Uterus (tissue), 4 donors: ENCODE results near the gene H6PD. TPM values are rescaled to one million over a fixed set of nuclear protein-coding genes. Genes with fewer than 3 reads are reported as not detected.

Experiments used
- DNase-seq, 2 donors: peaks; one replicate each; pipeline ENCODE4 v3.0.0-alpha.2; 2019 to 2020
- H3K27ac ChIP-seq, 2 donors: fragments of 200-600 bp; sonication (generic); 1 replicate in 1 of 2; 2 replicates in 1 of 2; pipeline ENCODE4 v1.5.1; 2016 to 2018
- H3K27me3 ChIP-seq, 2 donors: fragments of 200-600 bp; sonication (generic); one replicate each; pipeline ENCODE4 v1.5.1; 2018 to 2019; ENCODE audit warnings: control low read depth in 1 of 2
- H3K36me3 ChIP-seq, 2 donors: fragments of 200-600 bp; sonication (generic); one replicate each; pipeline ENCODE4 v1.5.1; 2019; ENCODE audit warnings: control low read depth in 1 of 2
- H3K4me1 ChIP-seq, 2 donors: fragments of 200-600 bp; sonication (generic); one replicate each; pipeline ENCODE4 v1.5.1; 2018 to 2019; ENCODE audit warnings: control low read depth in 1 of 2
- H3K4me3 ChIP-seq, 2 donors: fragments of 200-600 bp; sonication (generic); 1 replicate in 1 of 2; 2 replicates in 1 of 2; pipeline ENCODE4 v1.5.1; 2018 to 2019; ENCODE audit warnings: mild to moderate bottlenecking in 1 of 2
- H3K9me3 ChIP-seq, 2 donors: fragments of 200-600 bp; sonication (generic); one replicate each; pipeline ENCODE4 v1.5.1; 2019; ENCODE audit warnings: control low read depth in 1 of 2
- POLR2A ChIP-seq, 2 donors: fragments of 450-650 bp; IDR thresholded peaks; one replicate each; pipeline ENCODE4 v1.6.1; 2016; ENCODE audit warnings: antibody characterized with exemption in 2 of 2, mild to moderate bottlenecking in 1 of 2, moderate library complexity in 1 of 2
- intact Hi-C: fragments of 100-400 bp; cut with DNase I; formaldehyde crosslinking; loops from one replicate; pipeline ENCODE4 v1.15.1; 2023; ENCODE audit warnings: low total_unique reads
- total RNA-seq, 4 donors: library from RNA; depleted of rRNA in 3 of 4; stranded (reverse); fragments of >200 nt in 3 of 4; gene quantifications; one replicate each; pipeline versions ENCODE4 v1.1.0 to v1.2.4, GENCODE V29; 2014 to 2023
- TF ChIP-seq, protein P1 (sequence below), 4 experiments: fragments of 200-600 bp in 2 of 4; fragments of 450-650 bp in 2 of 4; sonication (generic) in 2 of 4; IDR thresholded peaks; one replicate each; pipeline ENCODE4 v1.5.1; 2016 to 2019; ENCODE audit warnings: antibody characterized with exemption in 4 of 4, mild to moderate bottlenecking in 2 of 4, moderate library complexity in 1 of 4
- donor health status: DM: yes; HTN: yes; CAD: no.

Gene H6PD
- total RNA-seq, 4 donors from 2014 or later: 28.4 to 107 (median 49.7) TPM

GRCh38 chr1:9278116-9278515 lies 43.5 kb downstream of the H6PD start:
- Histone ChIP-seq H3K4me3 (no peak overlapping the region), H3K4me1 (no peaks in the 10 kb centered on the region), H3K36me3 (no peaks in the 10 kb centered on the region), H3K9me3 (no peaks in the 10 kb centered on the region), H3K27ac (no peak overlapping the region), H3K27me3 (no peaks in the 10 kb centered on the region)
- intact Hi-C loops: no loop called here
- no peak for DNase-seq
- TF ChIP-seq POLR2A (IDR thresholded peaks at IDR 0.05): no peak
- TF ChIP-seq, protein P1, sequence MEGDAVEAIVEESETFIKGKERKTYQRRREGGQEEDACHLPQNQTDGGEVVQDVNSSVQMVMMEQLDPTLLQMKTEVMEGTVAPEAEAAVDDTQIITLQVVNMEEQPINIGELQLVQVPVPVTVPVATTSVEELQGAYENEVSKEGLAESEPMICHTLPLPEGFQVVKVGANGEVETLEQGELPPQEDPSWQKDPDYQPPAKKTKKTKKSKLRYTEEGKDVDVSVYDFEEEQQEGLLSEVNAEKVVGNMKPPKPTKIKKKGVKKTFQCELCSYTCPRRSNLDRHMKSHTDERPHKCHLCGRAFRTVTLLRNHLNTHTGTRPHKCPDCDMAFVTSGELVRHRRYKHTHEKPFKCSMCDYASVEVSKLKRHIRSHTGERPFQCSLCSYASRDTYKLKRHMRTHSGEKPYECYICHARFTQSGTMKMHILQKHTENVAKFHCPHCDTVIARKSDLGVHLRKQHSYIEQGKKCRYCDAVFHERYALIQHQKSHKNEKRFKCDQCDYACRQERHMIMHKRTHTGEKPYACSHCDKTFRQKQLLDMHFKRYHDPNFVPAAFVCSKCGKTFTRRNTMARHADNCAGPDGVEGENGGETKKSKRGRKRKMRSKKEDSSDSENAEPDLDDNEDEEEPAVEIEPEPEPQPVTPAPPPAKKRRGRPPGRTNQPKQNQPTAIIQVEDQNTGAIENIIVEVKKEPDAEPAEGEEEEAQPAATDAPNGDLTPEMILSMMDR (IDR thresholded peaks at IDR 0.05): no peak

- no peaks in the 10 kb centered on the region for H3K4me1 ChIP-seq
- no peak overlapping the region for H3K27ac ChIP-seq
- no peak for TF ChIP-seq POLR2A (IDR thresholded peaks at IDR 0.05)
- TF ChIP-seq, protein P1 (IDR thresholded peaks at IDR 0.05): no peak
- H3K36me3 ChIP-seq: no peaks in the 10 kb centered on the region
- DNase-seq: no peak
- H3K4me3 ChIP-seq: no peak overlapping the region
- H3K9me3 ChIP-seq: no peaks in the 10 kb centered on the region
- H3K27me3 ChIP-seq: no peaks in the 10 kb centered on the region
- intact Hi-C loops: no loop called here
These were observed 44.1 kb downstream of the H6PD start for GRCh38 chr1:9278585-9279153.

DNA sequence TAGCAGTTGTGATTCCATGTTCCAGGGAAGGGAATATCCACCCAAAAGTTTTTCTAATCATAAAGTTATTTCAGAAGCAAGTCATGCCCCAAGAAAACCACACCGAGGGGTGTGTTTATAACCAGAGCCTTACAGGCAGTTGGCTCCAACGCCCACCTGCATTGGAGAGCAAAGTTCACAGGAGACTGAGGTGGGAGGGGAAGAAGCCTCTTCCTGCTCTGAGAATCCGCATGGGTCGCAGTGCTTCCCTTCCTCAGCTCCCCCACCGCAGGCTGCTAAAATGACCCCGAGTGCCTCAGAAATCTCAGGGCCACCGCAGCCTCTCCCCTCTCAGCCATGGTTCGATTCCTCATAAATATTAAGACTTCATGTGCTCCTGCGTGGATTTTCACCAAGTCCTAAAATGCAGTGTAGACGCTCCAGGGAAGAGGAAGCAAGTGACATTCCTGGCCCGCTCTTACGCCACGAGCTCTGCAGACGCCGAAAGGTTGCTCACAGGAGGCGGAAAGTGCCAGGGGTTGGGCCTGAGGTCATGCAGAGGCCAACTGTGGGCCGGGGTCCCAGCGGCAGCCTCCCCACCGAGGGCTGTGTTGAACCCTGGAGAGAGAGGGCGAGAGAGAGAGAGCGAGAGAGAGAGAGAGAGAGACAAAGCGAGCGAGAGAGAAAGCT lies 44.7 kb downstream of the H6PD start:
- Histone ChIP-seq H3K36me3 (no peaks in the 10 kb centered on the region), H3K9me3 (no peaks in the 10 kb centered on the region), H3K4me3 (no peak overlapping the region), H3K4me1 (no peaks in the 10 kb centered on the region), H3K27me3 (no peaks in the 10 kb centered on the region), H3K27ac (no peak overlapping the region)
- TF ChIP-seq POLR2A (IDR thresholded peaks at IDR 0.05): no peak
- TF ChIP-seq, protein P1 (IDR thresholded peaks at IDR 0.05): no peak
- intact Hi-C loops: no loop called here
- no peak for DNase-seq

GRCh38 chr1:9280015-9280860 lies 45.7 kb downstream of the H6PD start:
- H3K9me3 ChIP-seq: peaks cover 0 to 4% of the 10 kb centered on the region in 2 donors
- no peaks in the 10 kb centered on the region for H3K36me3 ChIP-seq
- H3K27ac ChIP-seq: no peak overlapping the region
- peak; percentile 47 to 63 for DNase-seq
- no peaks in the 10 kb centered on the region for H3K27me3 ChIP-seq
- TF ChIP-seq, protein P1 (IDR thresholded peaks at IDR 0.05): no peak
- TF ChIP-seq POLR2A (IDR thresholded peaks at IDR 0.05): no peak
- no peaks in the 10 kb centered on the region for H3K4me1 ChIP-seq
- H3K4me3 ChIP-seq: no peak overlapping the region
- intact Hi-C loops: loop anchor here (10.0 kb wide), 1 partner anchor 175 kb away; no protein-coding TSS in a partner anchor
